Femur (tissue), 1 donor: Measurements from ENCODE around the gene CACNA1C.

Experiments used
- DNase-seq: peaks from one replicate; pipeline ENCODE4 v3.0.0-alpha.2; 2017

CACNA1C gene

GRCh38 chr12:2212537-2212936 lies 159.8 kb downstream of the CACNA1C start:
- no peak for DNase-seq

GRCh38 chr12:2212971-2213869 lies 160.4 kb downstream of the CACNA1C start:
- DNase-seq, result peak; percentile 49

GRCh38 chr12:2214411-2214810 lies 161.6 kb downstream of the CACNA1C start:
- no peak for DNase-seq

DNA sequence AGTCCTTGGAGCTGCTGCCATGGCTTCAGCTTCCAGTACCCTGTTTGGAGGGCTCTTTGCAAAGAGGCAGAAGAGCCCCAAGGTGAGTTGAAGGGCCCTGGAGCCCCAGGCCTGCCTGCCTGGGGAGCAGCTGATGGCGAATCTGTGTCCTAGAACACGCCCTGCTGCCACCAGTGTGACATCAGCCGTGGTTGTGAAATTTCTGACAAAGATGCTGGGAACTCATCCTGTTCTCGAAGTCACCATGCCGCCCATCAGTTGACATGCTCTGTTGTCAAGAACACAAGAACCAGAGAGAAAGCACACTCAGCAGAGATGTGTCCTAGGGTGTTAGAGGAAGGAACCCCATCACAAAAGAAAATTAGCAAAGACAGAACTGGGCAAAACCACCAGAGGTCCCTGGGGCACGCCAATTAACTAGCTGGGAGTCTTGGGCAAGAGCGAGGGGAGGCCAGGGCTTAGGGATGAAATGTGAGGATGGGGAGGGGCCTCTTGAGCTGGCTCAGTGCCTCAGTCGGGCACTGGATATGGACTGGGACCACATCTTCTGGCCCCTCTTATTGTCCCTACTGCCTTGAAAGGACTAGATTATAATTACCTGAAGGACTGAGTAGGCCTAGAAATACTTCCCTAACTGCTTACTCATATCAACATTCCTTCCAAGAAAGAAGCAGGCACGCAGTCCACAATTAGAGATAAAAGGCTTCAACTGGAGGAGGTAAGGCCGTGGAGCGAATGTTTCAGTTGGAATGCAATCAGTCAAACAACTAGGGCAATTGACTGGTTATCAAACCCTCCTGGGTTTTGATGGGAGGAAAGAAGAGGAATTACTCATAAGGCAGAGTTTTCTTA lies 163.1 kb downstream of the CACNA1C start:
- DNase-seq, result no peak

DNA sequence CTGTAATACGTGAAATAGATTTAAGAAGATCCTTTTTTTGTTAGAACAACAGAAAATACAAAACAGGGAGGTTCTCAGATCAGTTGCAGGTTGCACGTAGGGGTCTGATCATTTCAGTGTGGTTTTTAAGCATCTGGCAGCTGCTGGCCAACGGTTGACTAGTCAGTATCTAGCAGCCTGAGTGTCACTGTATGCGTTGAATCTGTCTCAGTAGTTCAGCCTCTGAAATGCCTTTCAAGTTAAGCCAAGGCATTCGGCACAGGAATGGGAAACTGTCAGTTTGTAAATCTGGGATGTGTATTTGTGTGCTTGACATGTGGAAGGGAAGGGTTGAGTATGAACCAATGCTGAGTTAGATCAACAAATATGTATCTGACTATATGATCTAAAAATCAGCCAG lies 165.9 kb downstream of the CACNA1C start:
- DNase-seq, result no peak

GRCh38 chr12:2221030-2221621 lies 168.3 kb downstream of the CACNA1C start:
- DNase-seq, result no peak

GRCh38 chr12:2222691-2223090 lies 169.9 kb downstream of the CACNA1C start:
- no peak for DNase-seq

DNA sequence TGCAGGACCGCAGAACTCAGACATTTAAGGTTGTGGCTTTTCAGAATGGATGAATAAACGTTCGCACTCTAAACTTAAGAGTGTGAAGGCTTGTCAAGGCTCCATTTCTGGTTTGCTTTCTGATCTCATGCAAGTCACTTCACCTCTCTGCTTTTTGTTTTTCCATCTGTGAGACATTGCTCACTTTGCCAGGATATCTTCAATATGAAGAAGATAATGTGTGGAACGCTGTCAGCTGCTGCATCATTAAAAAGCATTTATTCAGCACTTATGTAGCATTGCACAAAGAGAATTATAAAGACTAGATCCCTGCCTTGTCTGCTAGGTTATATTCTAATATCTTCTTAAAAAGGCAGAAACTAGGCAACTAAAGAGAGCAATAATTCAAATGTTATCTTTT lies 172.2 kb downstream of the CACNA1C start:
- DNase-seq, result no peak

DNA sequence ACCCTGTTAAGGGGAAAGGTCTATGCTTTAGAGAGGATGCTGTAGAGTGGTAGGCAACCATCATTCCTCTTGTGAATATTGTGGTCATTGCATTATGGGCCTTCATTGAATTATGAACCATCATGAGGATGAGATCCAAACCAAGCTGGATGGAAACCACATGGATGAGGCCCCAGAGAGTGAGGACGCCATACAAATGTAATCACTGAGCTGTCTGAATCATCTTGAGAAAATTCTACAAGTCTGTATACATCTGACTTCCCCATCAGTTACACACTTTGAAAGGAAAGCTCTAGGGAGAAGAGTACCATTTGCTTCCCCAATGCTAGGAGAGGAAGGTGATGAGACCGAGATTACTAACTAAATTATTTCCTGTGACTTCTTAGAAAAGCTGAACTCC lies 172.9 kb downstream of the CACNA1C start:
- DNase-seq, result no peak

DNA sequence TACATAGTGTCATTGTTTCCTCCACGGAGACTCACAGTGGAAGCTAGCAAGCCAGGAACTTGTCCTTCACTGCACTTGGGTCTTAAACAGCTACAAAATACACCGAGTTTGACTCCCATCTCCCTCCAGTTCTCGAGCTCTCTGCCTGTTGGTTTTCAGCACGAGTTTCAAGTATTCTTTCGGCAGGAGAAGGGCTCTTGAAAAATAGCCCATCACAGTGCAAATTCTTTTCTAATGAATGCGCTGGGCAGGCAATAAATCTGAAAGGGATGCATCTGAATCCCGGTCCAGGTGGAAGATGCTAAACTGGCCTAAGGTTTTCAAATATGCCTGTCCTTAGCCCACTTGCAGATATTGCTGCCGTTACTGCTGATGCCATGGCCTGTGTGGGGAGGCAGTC lies 173.9 kb downstream of the CACNA1C start:
- no peak for DNase-seq

DNA sequence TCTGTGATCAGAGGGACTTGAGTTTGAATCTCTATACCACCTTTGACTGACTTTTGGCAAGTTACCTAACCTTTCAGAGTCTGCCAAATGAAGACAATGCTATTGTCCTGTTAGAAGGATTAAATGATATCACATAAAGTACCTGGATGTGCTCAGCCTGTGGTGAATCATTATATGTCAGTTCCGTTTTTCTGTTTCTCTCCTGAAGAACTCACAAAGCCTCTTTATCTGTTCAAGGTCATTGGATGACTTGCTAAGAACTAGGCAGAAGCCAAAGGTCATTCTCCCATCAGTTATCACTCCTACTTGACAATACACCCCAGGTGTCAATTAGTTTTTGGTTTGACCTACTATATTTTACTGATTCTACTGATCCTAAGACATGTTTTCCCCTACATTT lies 174.6 kb downstream of the CACNA1C start:
- DNase-seq, result no peak

- DNase-seq, result no peak
Observed at GRCh38 chr12:2228535-2228934, 175.7 kb downstream of the CACNA1C start.

DNA sequence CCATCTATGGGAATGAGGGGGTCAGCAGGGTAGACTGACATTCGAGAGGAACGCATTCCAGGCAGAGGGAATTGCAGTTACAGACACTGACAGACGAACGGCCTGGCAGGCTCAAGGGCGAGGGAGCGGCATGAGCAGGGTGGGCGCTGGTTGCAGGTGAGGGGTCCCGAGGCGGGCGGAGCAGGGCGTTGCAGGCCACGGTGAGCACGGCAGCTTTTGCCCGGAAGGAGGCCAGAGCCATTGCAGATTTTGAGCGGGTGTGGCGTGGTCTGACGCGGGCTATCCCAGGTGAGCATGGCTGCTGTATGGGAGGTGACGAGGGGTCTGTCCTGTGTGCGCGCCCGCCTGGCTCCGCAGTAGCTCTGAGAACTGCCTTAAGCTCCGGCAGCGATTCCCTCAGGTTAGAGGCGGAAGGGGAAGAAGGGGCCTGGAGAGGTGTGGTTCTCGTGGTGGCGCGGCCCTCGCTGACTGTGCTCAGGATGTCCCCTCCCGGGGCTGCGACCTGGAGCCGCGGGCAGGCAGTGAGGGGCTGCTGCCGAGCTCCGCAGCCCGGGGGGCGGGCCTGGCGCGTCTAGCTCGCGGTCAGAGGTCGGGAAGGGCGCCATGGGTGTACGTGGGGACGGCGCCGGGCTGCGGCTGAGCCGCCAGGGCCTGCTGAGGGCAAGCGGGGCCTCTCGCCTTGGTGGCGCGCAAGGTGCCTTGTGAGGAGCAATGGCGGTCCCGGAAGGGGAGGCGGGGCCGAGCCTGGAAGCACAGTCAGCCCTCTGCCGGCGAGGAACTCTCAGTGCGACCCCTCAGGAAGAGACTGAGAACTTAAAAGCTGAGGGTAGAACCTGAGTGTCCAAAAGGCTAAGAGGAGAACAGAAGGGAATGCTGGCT lies 177.1 kb downstream of the CACNA1C start:
- no peak for DNase-seq

- DNase-seq, result no peak
Observed at GRCh38 chr12:2231011-2231595, 178.3 kb downstream of the CACNA1C start.

- no peak for DNase-seq
Observed at GRCh38 chr12:2231956-2232355, 179.2 kb downstream of the CACNA1C start.

- no peak for DNase-seq
Observed at GRCh38 chr12:2233034-2233433, 180.2 kb downstream of the CACNA1C start.

- no peak for DNase-seq
Observed at GRCh38 chr12:2234091-2234490, 181.3 kb downstream of the CACNA1C start.

DNA sequence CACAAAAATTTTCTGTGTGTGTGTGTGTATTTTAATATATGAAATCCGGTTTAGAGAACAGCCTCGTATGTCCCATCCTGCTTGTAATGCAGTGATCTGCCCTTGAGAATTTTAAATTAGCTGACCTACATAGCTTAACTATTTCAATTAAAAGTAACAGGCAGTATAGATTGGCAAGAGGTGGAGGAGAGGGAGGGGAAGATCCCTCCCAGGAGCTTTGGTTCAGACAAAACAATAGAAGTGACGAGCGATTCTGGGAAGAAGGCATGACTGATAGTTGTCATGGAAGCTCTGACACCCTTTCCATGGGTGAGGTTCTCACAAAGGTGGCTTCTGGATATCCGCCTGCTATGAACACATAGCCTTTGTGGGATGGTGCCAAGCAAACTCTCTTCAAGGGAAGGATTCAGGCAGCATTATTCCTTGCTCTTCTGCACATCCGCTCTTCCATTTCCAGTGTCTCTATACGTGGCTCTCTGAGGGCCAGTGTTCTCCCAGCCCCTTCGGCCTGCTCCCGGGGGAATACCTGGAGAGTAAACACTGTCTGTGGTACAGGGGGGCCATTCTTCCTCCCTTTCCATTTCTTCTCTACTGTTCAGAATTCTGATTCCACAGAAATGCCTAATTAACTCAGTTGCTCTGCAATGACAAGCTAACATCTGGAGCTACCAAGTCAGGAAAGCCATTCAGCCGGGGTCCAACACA lies 182.0 kb downstream of the CACNA1C start:
- DNase-seq, result no peak

DNA sequence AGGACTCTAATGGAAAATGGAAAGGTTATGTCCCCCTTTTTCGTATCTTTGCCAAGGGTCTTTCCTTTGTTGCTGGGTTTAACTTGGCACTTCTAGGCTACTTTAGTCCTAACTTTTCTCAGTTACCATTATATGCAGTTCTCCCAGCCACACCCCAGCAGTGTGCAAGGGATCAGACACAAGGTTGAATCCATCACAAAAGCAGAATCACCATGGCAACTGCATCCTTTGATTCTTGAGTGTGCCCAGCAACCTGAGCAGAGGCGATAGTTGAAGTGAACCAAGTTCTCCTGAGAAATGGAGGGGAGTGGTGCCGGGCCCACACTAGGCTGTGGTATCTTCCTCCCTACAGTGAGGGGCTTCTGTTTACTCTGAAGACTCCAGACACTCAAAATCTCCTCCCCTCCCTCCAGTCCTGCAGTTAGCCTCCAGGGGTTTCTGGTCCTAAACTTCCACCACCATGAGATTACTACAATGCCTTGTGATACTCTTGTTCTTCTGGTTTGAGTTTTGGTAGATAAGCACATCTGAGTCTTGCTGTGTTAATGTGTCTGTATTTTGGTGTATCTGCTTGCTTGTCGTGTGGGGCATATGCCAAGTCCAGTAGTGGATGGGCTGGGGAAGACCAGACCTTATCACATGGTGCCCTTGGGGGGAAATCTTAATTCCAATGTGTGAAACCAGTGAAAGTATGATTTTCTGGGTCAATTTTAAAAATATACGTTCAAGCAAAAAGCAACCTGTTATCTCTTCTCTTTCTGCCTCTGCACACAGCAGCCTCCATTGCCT lies 183.9 kb downstream of the CACNA1C start:
- no peak for DNase-seq

- no peak for DNase-seq
Observed at GRCh38 chr12:2238111-2238510, 185.3 kb downstream of the CACNA1C start.
